Adrenal gland (tissue), 12 donors: ENCODE results near the gene ACSS3. TPM values are rescaled to one million over a fixed set of nuclear protein-coding genes. Genes with fewer than 3 reads are reported as not detected.

Experiments
- DNase-seq, 7 donors: peaks; one replicate each; pipeline ENCODE4 v3.0.0-alpha.2; 2019 to 2020
- H3K27ac ChIP-seq, 5 donors: fragments of 200-600 bp; sonication (generic) in 4 of 5; 1 replicate in 3 of 5; 2 replicates in 2 of 5; pipeline versions ENCODE4 v1.5.1 to v1.8.0; 2016 to 2020; ENCODE audit warnings: mild to moderate bottlenecking in 1 of 5
- H3K27me3 ChIP-seq: fragments of 200-600 bp; 2 replicates; pipeline ENCODE4 v1.8.0; 2021
- H3K36me3 ChIP-seq, 2 donors: fragments of 200-600 bp; replicated peaks in 1 of 2; 1 replicate in 1 of 2; 2 replicates in 1 of 2; pipeline versions ENCODE4 v1.5.1 to v1.8.0; 2018 to 2022
- H3K4me1 ChIP-seq, 2 donors: fragments of 200-600 bp; replicated peaks in 1 of 2; 1 replicate in 1 of 2; 2 replicates in 1 of 2; pipeline versions ENCODE4 v1.5.1 to v1.8.0; 2018 to 2021
- H3K4me3 ChIP-seq, 4 donors: fragments of 200-600 bp; sonication (generic) in 3 of 4; one replicate each; pipeline ENCODE4 v1.5.1; 2016 to 2018
- H3K9me3 ChIP-seq, 3 donors: fragments of 200-600 bp; sonication (generic) in 1 of 3; replicated peaks in 1 of 3; 1 replicate in 2 of 3; 2 replicates in 1 of 3; pipeline versions ENCODE4 v1.5.1 to v1.8.0; 2016 to 2021
- CTCF ChIP-seq, 6 experiments: fragments of 450-650 bp in 4 of 6; fragments of 200-600 bp in 2 of 6; sonication (generic) in 1 of 6; IDR thresholded peaks; 1 replicate in 5 of 6; 2 replicates in 1 of 6; pipeline versions ENCODE4 v1.5.1 to v1.8.0; 2016 to 2021; ENCODE audit warnings: antibody characterized with exemption in 6 of 6, mild to moderate bottlenecking in 2 of 6, moderate library complexity in 1 of 6
- POLR2A ChIP-seq, 2 donors: fragments of 450-650 bp; IDR thresholded peaks; one replicate each; pipeline ENCODE4 v1.6.1; 2017; ENCODE audit warnings: antibody characterized with exemption in 2 of 2, mild to moderate bottlenecking in 2 of 2, moderate library complexity in 1 of 2
- WGBS, 4 donors: extraction: QIAGEN DNeasy Blood & Tissue Kit in 2 of 4; methylation state at CpG; one replicate each; pipeline versions ENCODE4 v1.1.5 to v1.1.7; 2013 to 2017; 5-methylcytosine and 5-hydroxymethylcytosine counted together
- intact Hi-C, 2 donors: fragments of 100-400 bp; cut with DNase I; formaldehyde crosslinking; loops; one replicate each; pipeline versions ENCODE4 v1.14.1 to v1.15.0; 2022 to 2023
- polyA plus RNA-seq, 3 donors: library from polyadenylated mRNA; stranded (reverse); fragments of 200-250 nt in 2 of 3; fragments of 350-450 nt in 1 of 3; fragmentation: Illumina TruSeq in 1 of 3; extraction: RNeasy Lipid Tissue Mini Kit (QIAGEN cat#74804) in 1 of 3; gene quantifications; one replicate each; pipeline ENCODE4 v1.2.3, GENCODE V29; 2013 to 2014
- total RNA-seq, 9 donors: library from RNA; depleted of rRNA in 4 of 9; stranded (reverse); fragments of >200 nt in 4 of 9; fragments of 120-200 nt in 1 of 9; fragmentation: NEBNext Ultra II Directional in 1 of 9; extraction: Animal tissue kit (Norgen Biotek cat#: 25700) in 1 of 9; gene quantifications; one replicate each; pipeline versions ENCODE4 v1.1.0 to v1.2.4, GENCODE V29; 2013 to 2023
- donor health status: healthy with polysubstance abuse.
- donor health status: Bipolar disorder and iron deficiency.
- donor health status: DM: yes; HTN: yes; CAD: no.
- donor health status: DM: no; HTN: no; CAD: no.
- donor health status: DM: no; HTN: no; CAD: no.
- donor health status: DM: yes; HTN: yes; CAD: no.

Gene ACSS3
- total and polyA plus RNA-seq, 12 donors = 5.3 to 90.0 (median 36.1) TPM

GRCh38 chr12:81170072-81170471, 92.2 kb downstream of the ACSS3 start:
- intact Hi-C loops = no loop called here

GRCh38 chr12:81172851-81173250, 95.0 kb downstream of the ACSS3 start:
- no peak overlapping the region for H3K4me3 ChIP-seq
- no peaks in the 10 kb centered on the region for H3K9me3 ChIP-seq
- no peaks in the 10 kb centered on the region for H3K4me1 ChIP-seq
- no peak overlapping the region for H3K27ac ChIP-seq
- intact Hi-C loops = no loop called here
- TF ChIP-seq CTCF (IDR thresholded peaks at IDR 0.05) = no peak
- TF ChIP-seq POLR2A (IDR thresholded peaks at IDR 0.05) = no peak
- no peaks in the 10 kb centered on the region for H3K36me3 ChIP-seq
- 63 to 68% (median 65%) methylated on average over 2 of the region's 2 CpGs for WGBS, 4 donors
- no peak for DNase-seq
- H3K27me3 ChIP-seq = no peaks in the 10 kb centered on the region

More at GRCh38 chr12:81170072-81170471, 92.2 kb downstream of the ACSS3 start:
- no peak overlapping the region for H3K27ac ChIP-seq
- TF ChIP-seq CTCF (IDR thresholded peaks at IDR 0.05) = no peak
- TF ChIP-seq POLR2A (IDR thresholded peaks at IDR 0.05) = no peak
- H3K4me1 ChIP-seq = no peaks in the 10 kb centered on the region
- H3K36me3 ChIP-seq = no peaks in the 10 kb centered on the region
- H3K4me3 ChIP-seq = no peak overlapping the region
- DNase-seq = no peak
- no peaks in the 10 kb centered on the region for H3K27me3 ChIP-seq
- no peaks in the 10 kb centered on the region for H3K9me3 ChIP-seq

GRCh38 chr12:81174664-81175063, 96.8 kb downstream of the ACSS3 start:
- intact Hi-C loops = no loop called here
- no peak overlapping the region for H3K27ac ChIP-seq
- no peaks in the 10 kb centered on the region for H3K27me3 ChIP-seq
- no peak for DNase-seq
- TF ChIP-seq CTCF (IDR thresholded peaks at IDR 0.05) (no peak), POLR2A (IDR thresholded peaks at IDR 0.05) (no peak)
- no peaks in the 10 kb centered on the region for H3K9me3 ChIP-seq
- no peak overlapping the region for H3K4me3 ChIP-seq
- no peaks in the 10 kb centered on the region for H3K36me3 ChIP-seq
- WGBS, 4 donors = 80 to 86% (median 85%) methylated on average over 4 of the region's 4 CpGs
- no peaks in the 10 kb centered on the region for H3K4me1 ChIP-seq

- intact Hi-C loops = no loop called here
- Histone ChIP-seq H3K27ac (no peak overlapping the region), H3K9me3 (no peaks in the 10 kb centered on the region), H3K27me3 (no peaks in the 10 kb centered on the region), H3K36me3 (no peaks in the 10 kb centered on the region), H3K4me1 (no peaks in the 10 kb centered on the region), H3K4me3 (no peak overlapping the region)
- no peak for DNase-seq
- WGBS, 4 donors = 53 to 75% (median 64%) methylated on average over 1 of the region's 1 CpG
- TF ChIP-seq CTCF (IDR thresholded peaks at IDR 0.05) = no peak
- TF ChIP-seq POLR2A (IDR thresholded peaks at IDR 0.05) = no peak
Observed at GRCh38 chr12:81176796-81177195, 98.9 kb downstream of the ACSS3 start.
